Gastroesophageal sphincter (tissue), 3 donors: ENCODE data around the gene FOXK2.

Source experiments
- CTCF ChIP-seq, 4 experiments: fragments of 200-600 bp in 2 of 4; fragments of 450-650 bp in 2 of 4; sonication (generic) in 1 of 4; IDR thresholded peaks; one replicate each; pipeline ENCODE4 v1.5.1; 2017 to 2019; ENCODE audit warnings: antibody characterized with exemption in 4 of 4, mild to moderate bottlenecking in 2 of 4, moderate library complexity in 2 of 4
- POLR2A ChIP-seq, 2 donors: fragments of 450-650 bp; IDR thresholded peaks; one replicate each; pipeline ENCODE4 v1.6.1; 2017; ENCODE audit warnings: antibody characterized with exemption in 2 of 2, mild to moderate bottlenecking in 2 of 2, moderate library complexity in 1 of 2
- POLR2AphosphoS5 ChIP-seq: sonication (generic); formaldehyde crosslinking; IDR thresholded peaks from one replicate; pipeline ENCODE4 v1.6.1; 2017; ENCODE audit warnings: antibody characterized with exemption

- TF ChIP-seq CTCF (IDR thresholded peaks at IDR 0.05) (no peak), POLR2A (IDR thresholded peaks at IDR 0.05) (no peak), POLR2AphosphoS5 (no peak)
These were observed 36.3 kb upstream of the FOXK2 start for GRCh38 chr17:82483204-82483660.
